Measurements from ENCODE around the gene MAK. TPM values are rescaled to one million over a fixed set of nuclear protein-coding genes. Genes with fewer than 3 reads are reported as not detected.
A peak's percentile ranks its signal among the peaks of the same experiment; 100 is the strongest.

Gene MAK
- total RNA-seq, 2 experiments from 2014 or later: 0.10 TPM; not detected in 1

DNA sequence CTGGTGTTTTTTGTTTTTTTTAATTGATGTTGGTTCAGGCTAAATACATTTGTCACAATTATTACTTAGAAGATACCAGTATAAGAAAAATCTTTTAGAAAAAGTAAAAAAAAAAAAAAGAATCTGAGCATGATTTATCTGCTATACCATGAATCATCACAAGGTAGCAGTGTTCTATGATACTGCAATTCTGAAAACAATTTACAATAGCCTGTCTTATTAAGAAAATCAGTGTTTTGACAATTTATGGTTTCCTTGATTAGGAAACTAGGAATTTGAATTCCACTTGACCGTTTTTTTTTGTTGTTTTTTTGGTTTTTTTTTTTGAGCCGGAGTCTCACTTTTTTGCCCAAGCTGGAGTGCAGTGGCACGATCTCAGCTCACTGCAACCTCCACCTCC, 9.3 kb upstream of the MAK start:
- Histone ChIP-seq H3K4me1 (ENCODE audit: insufficient read depth, low read length, poor library complexity, severe bottlenecking) (no peaks in the 10 kb centered on the region), H3K27ac (ENCODE audit: low read depth, low read length, poor library complexity, severe bottlenecking) (no peak overlapping the region), H3K9me3 (ENCODE audit: low read length) (no peaks in the 10 kb centered on the region), H3K4me2 (ENCODE audit: low read length) (no peak overlapping the region), H3K36me3 (ENCODE audit: insufficient read depth, low read length) (no peaks in the 10 kb centered on the region), H3K4me3 (ENCODE audit: low read depth, low read length, poor library complexity, severe bottlenecking) (no peak overlapping the region), H4K20me1 (ENCODE audit: insufficient read depth, low read length) (no peaks in the 10 kb centered on the region), H3K9me2 (ENCODE audit: insufficient read depth, low read length) (no peaks in the 10 kb centered on the region), H2AFZ (ENCODE audit: low read length) (no peak overlapping the region), H3K79me2 (ENCODE audit: insufficient read depth, low read depth, low read length) (no peaks in the 10 kb centered on the region)
- BruUV-seq (replicated peaks): no TSS peak
- no peak for TF ChIP-seq EZH2phosphoT487 (IDR thresholded peaks at IDR 0.05; ENCODE audit: borderline replicate concordance, low read depth, low read length)
- TF ChIP-seq, protein P1, sequence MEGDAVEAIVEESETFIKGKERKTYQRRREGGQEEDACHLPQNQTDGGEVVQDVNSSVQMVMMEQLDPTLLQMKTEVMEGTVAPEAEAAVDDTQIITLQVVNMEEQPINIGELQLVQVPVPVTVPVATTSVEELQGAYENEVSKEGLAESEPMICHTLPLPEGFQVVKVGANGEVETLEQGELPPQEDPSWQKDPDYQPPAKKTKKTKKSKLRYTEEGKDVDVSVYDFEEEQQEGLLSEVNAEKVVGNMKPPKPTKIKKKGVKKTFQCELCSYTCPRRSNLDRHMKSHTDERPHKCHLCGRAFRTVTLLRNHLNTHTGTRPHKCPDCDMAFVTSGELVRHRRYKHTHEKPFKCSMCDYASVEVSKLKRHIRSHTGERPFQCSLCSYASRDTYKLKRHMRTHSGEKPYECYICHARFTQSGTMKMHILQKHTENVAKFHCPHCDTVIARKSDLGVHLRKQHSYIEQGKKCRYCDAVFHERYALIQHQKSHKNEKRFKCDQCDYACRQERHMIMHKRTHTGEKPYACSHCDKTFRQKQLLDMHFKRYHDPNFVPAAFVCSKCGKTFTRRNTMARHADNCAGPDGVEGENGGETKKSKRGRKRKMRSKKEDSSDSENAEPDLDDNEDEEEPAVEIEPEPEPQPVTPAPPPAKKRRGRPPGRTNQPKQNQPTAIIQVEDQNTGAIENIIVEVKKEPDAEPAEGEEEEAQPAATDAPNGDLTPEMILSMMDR (conservative IDR thresholded peaks at IDR 0.05; ENCODE audit: low read length): peak; percentile 77
- DNase-seq (ENCODE audit: low spot score): peak; percentile 21
- CTCF ChIA-PET (ENCODE audit: unreplicated experiment): no interaction called here
- POLR2A ChIA-PET: interaction anchor here (0.6 to 0.7 kb wide), 3 partner anchors 24 to 168 kb away, joined by 3 to 4 read pairs (median 4); no protein-coding TSS in a partner anchor
- intact Hi-C loops (cut with micrococcal nuclease; ENCODE audit: unreplicated experiment): loop anchor here (1.0 kb wide), 1 partner anchor 222 kb away; no protein-coding TSS in a partner anchor

DNA sequence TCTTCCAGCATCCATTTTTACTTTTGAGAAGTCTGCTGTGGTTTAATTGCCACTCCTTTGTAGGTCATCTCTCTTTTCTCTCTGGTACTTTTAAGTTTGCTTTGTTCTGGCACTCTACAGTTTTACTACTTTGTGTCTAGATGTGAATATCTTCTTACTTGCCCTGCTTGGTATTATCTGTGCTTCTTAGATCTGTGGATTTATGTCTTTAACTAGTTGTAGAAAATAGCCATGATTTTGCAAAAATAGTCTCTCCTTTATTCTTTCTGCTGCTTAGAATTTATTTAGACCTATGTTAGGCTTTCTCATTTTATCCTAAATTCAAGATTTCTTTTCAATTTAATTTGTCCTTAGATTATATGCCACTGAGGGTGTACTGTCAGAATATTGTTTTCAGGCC, 5.2 kb upstream of the MAK start:
- BruUV-seq (replicated peaks): no TSS peak
- intact Hi-C loops (cut with micrococcal nuclease; ENCODE audit: unreplicated experiment): no loop called here
- POLR2A ChIA-PET: interaction anchor here (0.7 to 1.2 kb wide), 3 partner anchors 30 to 761 kb away, joined by 4 read pairs; no protein-coding TSS in a partner anchor

More for the DNA sequence above, 5.2 kb upstream of the MAK start:
- Histone ChIP-seq H3K36me3 (ENCODE audit: insufficient read depth, low read length) (no peaks in the 10 kb centered on the region), H2AFZ (ENCODE audit: low read length) (no peak overlapping the region), H4K20me1 (ENCODE audit: insufficient read depth, low read length) (no peaks in the 10 kb centered on the region), H3K9me3 (ENCODE audit: low read length) (no peaks in the 10 kb centered on the region), H3K4me3 (ENCODE audit: low read depth, low read length, poor library complexity, severe bottlenecking) (no peak overlapping the region), H3K27ac (ENCODE audit: low read depth, low read length, poor library complexity, severe bottlenecking) (no peak overlapping the region), H3K4me1 (ENCODE audit: insufficient read depth, low read length, poor library complexity, severe bottlenecking) (peaks cover 12% of the 10 kb centered on the region), H3K9me2 (ENCODE audit: insufficient read depth, low read length) (no peaks in the 10 kb centered on the region), H3K4me2 (ENCODE audit: low read length) (no peak overlapping the region), H3K79me2 (ENCODE audit: insufficient read depth, low read depth, low read length) (no peaks in the 10 kb centered on the region)
- CTCF ChIA-PET (ENCODE audit: unreplicated experiment): no interaction called here
- TF ChIP-seq, protein P1 (conservative IDR thresholded peaks at IDR 0.05; ENCODE audit: low read length): no peak
- TF ChIP-seq EZH2phosphoT487 (IDR thresholded peaks at IDR 0.05; ENCODE audit: borderline replicate concordance, low read depth, low read length): no peak
- no peak for DNase-seq (ENCODE audit: low spot score)

All from OCI-LY7 (cell line).